GM23248 (cell line): Measurements from ENCODE around the gene MRPL19. TPM values are rescaled to one million over a fixed set of nuclear protein-coding genes. Genes with fewer than 3 reads are reported as not detected.

Experiments
- DNase-seq: peaks from one replicate; pipeline ENCODE4 v3.0.0-alpha.2; 2015
- H2AFZ ChIP-seq: fragments of 200-600 bp; sonication (generic); 2 replicates; pipeline ENCODE4 v1.6.1; 2016; ENCODE audit warnings: antibody characterized with exemption
- H3F3A ChIP-seq: fragments of 200-600 bp; sonication (generic); 2 replicates; pipeline ENCODE4 v1.6.1; 2016; ENCODE audit warnings: mild to moderate bottlenecking, antibody characterized with exemption, mixed run types; ENCODE audit not compliant: insufficient read depth
- H3K27ac ChIP-seq: fragments of 200-600 bp; sonication (generic); 2 replicates; pipeline ENCODE4 v1.5.1; 2016; ENCODE audit warnings: mild to moderate bottlenecking
- H3K27me3 ChIP-seq: fragments of 200-600 bp; sonication (generic); replicated peaks from 2 replicates; pipeline ENCODE4 v1.6.1; 2016; ENCODE audit warnings: mild to moderate bottlenecking; ENCODE audit not compliant: insufficient read depth
- H3K36me3 ChIP-seq: fragments of 200-600 bp; sonication (generic); 2 replicates; pipeline ENCODE4 v1.6.1; 2016; ENCODE audit warnings: low read depth, mild to moderate bottlenecking
- H3K4me1 ChIP-seq: fragments of 200-600 bp; sonication (generic); 2 replicates; pipeline ENCODE4 v1.6.1; 2016; ENCODE audit warnings: mild to moderate bottlenecking; ENCODE audit not compliant: insufficient read depth
- H3K4me2 ChIP-seq: fragments of 200-600 bp; sonication (generic); one replicate; pipeline ENCODE4 v1.6.1; 2016; ENCODE audit warnings: mild to moderate bottlenecking; ENCODE audit not compliant: unreplicated experiment
- H3K4me3 ChIP-seq: fragments of 200-600 bp; sonication (generic); 2 replicates; pipeline ENCODE4 v1.5.1; 2016; ENCODE audit warnings: mild to moderate bottlenecking
- H3K79me2 ChIP-seq: fragments of 200-600 bp; sonication (generic); 2 replicates; pipeline ENCODE4 v1.6.1; 2016; ENCODE audit warnings: mild to moderate bottlenecking; ENCODE audit not compliant: insufficient read depth
- H3K9ac ChIP-seq: fragments of 200-600 bp; sonication (generic); 2 replicates; pipeline ENCODE4 v1.6.1; 2016; ENCODE audit warnings: mild to moderate bottlenecking
- H3K9me2 ChIP-seq: fragments of 200-600 bp; sonication (generic); 2 replicates; pipeline ENCODE4 v1.6.1; 2016; ENCODE audit warnings: mixed run types, mild to moderate bottlenecking, moderate library complexity; ENCODE audit not compliant: insufficient read depth
- H3K9me3 ChIP-seq: fragments of 200-600 bp; sonication (generic); one replicate; pipeline ENCODE4 v1.6.1; 2017; ENCODE audit warnings: low read depth
- H4K20me1 ChIP-seq: fragments of 200-600 bp; sonication (generic); 2 replicates; pipeline ENCODE4 v1.6.0; 2016; ENCODE audit not compliant: insufficient read depth
- EZH2 ChIP-seq: fragments of 200-600 bp; sonication (generic); IDR thresholded peaks from 2 replicates; pipeline ENCODE4 v1.6.1; 2018; ENCODE audit warnings: antibody characterized with exemption, mild to moderate bottlenecking; ENCODE audit not compliant: insufficient read depth, poor library complexity, severe bottlenecking
- EZH2phosphoT487 ChIP-seq: fragments of 200-600 bp; sonication (generic); IDR thresholded peaks from 2 replicates; pipeline ENCODE4 v1.6.1; 2018; ENCODE audit warnings: antibody characterized with exemption, moderate library complexity, mild to moderate bottlenecking, low read depth; ENCODE audit not compliant: insufficient read depth
- WGBS, 2 experiments: methylation state at CpG; one replicate each; pipeline ENCODE4 v1.1.6; 2015 to 2017; ENCODE audit warnings: low lambda C conversion rate in 2 of 2, low coverage in 1 of 2; ENCODE audit errors: missing lambda C conversion rate in 2 of 2; 5-methylcytosine and 5-hydroxymethylcytosine counted together
- in situ Hi-C: fragments of 300-500 bp; cut with MboI; formaldehyde crosslinking; loops from 2 replicates; pipeline ENCODE4 v1.15.0; 2020
- polyA plus RNA-seq: library from polyadenylated mRNA; unstranded; fragments of >200 nt; fragmentation: Nextera tagmentation; extraction: Ambion mirVana; gene quantifications from 2 replicates; pipeline ENCODE4 v1.2.1, GENCODE V29; 2016
- small RNA-seq: library from RNA; depleted of rRNA; stranded (forward); fragments of <200 nt; gene quantifications from one replicate; pipeline ENCODE3, GENCODE V24; 2014; ENCODE audit warnings: low read depth, low replicate concordance
- total RNA-seq: library from RNA; depleted of rRNA; stranded (reverse); fragments of >200 nt; shearing (Covaris generic); gene quantifications from 2 replicates; pipeline ENCODE4 v1.2.3, GENCODE V29; 2014; rRNA removed

Gene MRPL19
- total and polyA plus RNA-seq, 2 experiments from 2014 or later, result 48.7 to 55.2 TPM

DNA sequence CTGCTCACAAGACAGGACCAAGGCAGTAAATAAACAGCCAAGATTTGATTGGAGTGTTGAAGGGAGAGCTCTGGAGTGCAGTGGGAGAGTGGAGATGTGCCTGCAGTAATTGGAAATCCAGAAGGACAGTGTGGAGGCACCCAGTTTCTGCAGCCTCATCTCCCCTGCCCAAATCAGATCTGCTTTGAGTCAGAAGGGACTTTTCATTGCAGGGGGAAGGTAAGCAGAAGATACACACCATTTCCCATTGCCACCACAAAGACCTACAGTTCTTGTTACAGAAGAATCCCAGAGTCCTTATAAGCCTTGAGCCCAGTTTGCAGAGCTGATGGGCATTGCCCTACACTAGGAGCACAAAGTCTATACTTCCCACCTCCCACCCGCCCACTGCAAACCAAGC is 91.4 kb downstream of the MRPL19 start:
- H3K9me2 ChIP-seq, result no peaks in the 10 kb centered on the region
- no peak for DNase-seq
- 50 to 57% methylated on average over 1 of the region's 1 CpG for WGBS, 2 experiments
- peaks cover 3% of the 10 kb centered on the region; the same call in 1 of the 2 replicates for H3K27me3 ChIP-seq
- H3K9me3 ChIP-seq, result no peaks in the 10 kb centered on the region
- no peak overlapping the region for H3K4me3 ChIP-seq
- H3K79me2 ChIP-seq, result no peaks in the 10 kb centered on the region
- no peak overlapping the region for H3K4me2 ChIP-seq
- H3K4me1 ChIP-seq, result no peaks in the 10 kb centered on the region
- H4K20me1 ChIP-seq, result no peaks in the 10 kb centered on the region
- H3K36me3 ChIP-seq, result no peaks in the 10 kb centered on the region
- no peak overlapping the region for H3K9ac ChIP-seq
- in situ Hi-C loops, result no loop called here
- H3F3A ChIP-seq, result no peaks in the 10 kb centered on the region
- no peak overlapping the region for H3K27ac ChIP-seq
- no peak for TF ChIP-seq EZH2phosphoT487
- no peak for TF ChIP-seq EZH2
- no peak overlapping the region for H2AFZ ChIP-seq

Small RNAs within 50 kb of the gene (small RNA-seq; reads per million reads assigned to genes)
- gene RF00012, result not detected

Other genes starting within 250 kb of the MRPL19 start
- 95.6 and 126 TPM in 2 replicates for gene EVA1A, start 85.8 kb upstream of the MRPL19 start, total RNA-seq
- gene EVA1A, start 85.8 kb upstream of the MRPL19 start, polyA plus RNA-seq, result 145 and 149 TPM in 2 replicates
- 12.0 and 19.3 TPM in 2 replicates for gene GCFC2, start 64.1 kb downstream of the MRPL19 start, total RNA-seq
- gene GCFC2, start 64.1 kb downstream of the MRPL19 start, polyA plus RNA-seq, result 11.9 and 12.3 TPM in 2 replicates